HG02840 (cell line): ENCODE data around the gene IFNG.
"Not testable (repeated sequence)": the region's sequence is repeated elsewhere in the genome, so short reads cannot be mapped to it uniquely, and the experiment has no call there.

Source experiments
- ATAC-seq: cut with Tn5 transposase; IDR thresholded peaks from one replicate; pipeline ENCODE4 v1.9.1; 2021; ENCODE audit warnings: mild to moderate bottlenecking, moderate library complexity, moderate number of reproducible peaks; ENCODE audit not compliant: unreplicated experiment, low FRiP score

IFNG gene

GRCh38 chr12:68159681-68160304 lies at the start of gene IFNG:
Gene IFNG (minus strand): TSS chr12:68159740. CDS start chr12:68159615, 125 bp downstream.
- peak; percentile 54 for ATAC-seq

GRCh38 chr12:68209048-68209728 lies 49.6 kb upstream of the IFNG start:
- ATAC-seq = not testable (repeated sequence)

GRCh38 chr12:68207276-68207675 lies 47.7 kb upstream of the IFNG start:
- ATAC-seq = no peak

- no peak for ATAC-seq
Observed at GRCh38 chr12:68206446-68206845, 46.9 kb upstream of the IFNG start.

GRCh38 chr12:68203460-68203875 lies 43.9 kb upstream of the IFNG start:
- ATAC-seq = no peak

GRCh38 chr12:68200854-68201253 lies 41.3 kb upstream of the IFNG start:
- no peak for ATAC-seq

GRCh38 chr12:68199127-68199526 lies 39.6 kb upstream of the IFNG start:
- no peak for ATAC-seq

- ATAC-seq = no peak
Observed at GRCh38 chr12:68198507-68199086, 39.1 kb upstream of the IFNG start.

GRCh38 chr12:68190301-68190700 lies 30.8 kb upstream of the IFNG start:
- ATAC-seq = no peak

- ATAC-seq = no peak
Observed at GRCh38 chr12:68189821-68190242, 30.3 kb upstream of the IFNG start.

GRCh38 chr12:68185598-68185997 lies 26.1 kb upstream of the IFNG start:
- ATAC-seq = no peak

- ATAC-seq = no peak
Observed at GRCh38 chr12:68180792-68181744, 21.5 kb upstream of the IFNG start.

- ATAC-seq = no peak
Observed at GRCh38 chr12:68178774-68179439, 19.4 kb upstream of the IFNG start.

GRCh38 chr12:68178184-68178583 lies 18.6 kb upstream of the IFNG start:
- ATAC-seq = no peak

GRCh38 chr12:68177562-68177961 lies 18.0 kb upstream of the IFNG start:
- ATAC-seq = no peak

- ATAC-seq = no peak
Observed at GRCh38 chr12:68176257-68176656, 16.7 kb upstream of the IFNG start.

GRCh38 chr12:68175557-68176061 lies 16.1 kb upstream of the IFNG start:
- peak; percentile 76 for ATAC-seq

- not testable (repeated sequence) for ATAC-seq
Observed at GRCh38 chr12:68174761-68175160, 15.2 kb upstream of the IFNG start.

- no peak for ATAC-seq
Observed at GRCh38 chr12:68173792-68174191, 14.3 kb upstream of the IFNG start.

- ATAC-seq = no peak
Observed at GRCh38 chr12:68170726-68171125, 11.2 kb upstream of the IFNG start.
